GM20431 (cell line): ENCODE measurements around the gene WWP2.
"Not testable (repeated sequence)": the region's sequence is repeated elsewhere in the genome, so short reads cannot be mapped to it uniquely, and the experiment has no call there.

Experiments used
- in situ Hi-C: fragments of 300-500 bp; cut with MseI, MboI; formaldehyde crosslinking; loops from one replicate; pipeline ENCODE4 v1.15.0; 2020; ENCODE audit warnings: low sequenced_read_pairs; ENCODE audit not compliant: unreplicated experiment

Gene WWP2

DNA sequence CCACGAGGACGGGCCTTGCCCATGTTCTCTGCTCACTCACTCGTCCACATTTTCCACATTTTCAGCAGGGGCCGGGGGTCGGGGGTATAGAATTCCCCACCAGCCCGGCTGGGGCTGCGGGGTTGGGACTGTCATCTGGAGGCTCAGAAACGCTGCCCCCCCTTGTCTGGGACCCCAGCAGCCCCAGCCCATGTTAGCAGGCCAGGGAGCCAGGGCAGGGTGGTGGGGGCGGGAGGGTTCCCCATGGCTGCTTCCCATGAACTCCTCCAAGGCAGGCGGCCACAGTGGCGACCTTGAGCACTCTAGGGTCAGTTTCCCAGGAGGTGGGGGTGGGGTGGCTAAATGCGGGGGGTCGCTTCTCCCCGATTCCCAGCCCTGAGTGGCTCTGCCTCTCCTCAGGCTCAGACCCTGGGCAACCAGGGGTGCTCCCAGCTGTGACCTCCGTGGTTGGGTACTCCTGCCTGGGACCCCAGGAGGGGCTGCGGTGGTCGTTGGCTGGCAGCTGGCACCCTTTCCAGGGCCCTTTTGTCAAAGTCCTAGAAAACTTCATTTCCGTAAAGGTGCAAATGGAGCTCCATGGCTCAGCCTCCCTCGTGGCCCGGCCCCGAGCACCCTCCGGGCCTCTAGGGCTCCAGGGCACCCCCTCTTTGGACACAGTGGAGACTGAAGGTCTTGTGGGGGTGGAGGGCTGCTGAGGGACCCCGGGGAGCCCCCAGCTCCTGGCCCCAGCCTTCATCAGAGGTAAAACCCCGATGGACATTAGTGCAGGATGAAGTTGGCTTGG lies 190.6 kb downstream of the WWP2 start:
- in situ Hi-C loops = not testable (repeated sequence)

DNA sequence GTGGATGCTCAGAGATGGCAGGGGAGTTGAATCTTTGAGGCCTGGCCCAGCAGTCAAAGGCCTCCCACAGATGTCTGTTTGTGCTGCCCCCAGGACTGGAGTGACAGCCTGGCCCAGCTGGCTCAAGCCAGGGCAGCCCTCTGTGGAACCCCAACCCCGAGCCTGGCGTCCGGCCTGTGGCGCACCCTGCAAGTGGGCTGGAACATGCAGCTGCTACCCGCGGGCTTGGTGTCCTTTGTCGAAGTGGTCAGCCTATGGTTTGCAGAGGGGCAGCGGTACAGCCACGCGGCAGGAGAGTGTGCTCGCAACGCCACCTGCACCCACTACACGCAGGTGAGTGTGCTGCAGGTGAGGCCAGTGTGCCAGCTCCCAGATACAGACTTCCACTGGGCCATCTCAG lies 192.1 kb downstream of the WWP2 start:
- in situ Hi-C loops = not testable (repeated sequence)

DNA sequence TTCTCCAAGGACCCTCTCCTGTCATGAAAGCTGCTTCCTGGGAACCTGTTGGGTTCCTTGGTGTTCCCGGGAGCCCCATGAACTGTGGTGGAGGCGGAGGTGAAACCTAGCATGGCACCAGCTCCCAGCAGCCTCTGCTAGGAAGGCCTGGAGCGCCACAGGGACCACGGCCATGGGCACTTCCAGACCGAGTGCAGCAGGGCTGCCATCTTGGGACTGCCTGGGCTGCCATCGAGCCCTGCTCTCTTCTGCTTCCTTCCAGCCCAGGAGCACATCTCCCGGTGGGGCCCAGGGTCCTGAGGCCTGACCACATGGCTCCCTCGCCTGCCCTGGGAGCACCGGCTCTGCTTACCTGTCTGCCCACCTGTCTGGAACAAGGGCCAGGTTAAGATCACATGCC lies 201.2 kb downstream of the WWP2 start:
- in situ Hi-C loops = not testable (repeated sequence)

DNA sequence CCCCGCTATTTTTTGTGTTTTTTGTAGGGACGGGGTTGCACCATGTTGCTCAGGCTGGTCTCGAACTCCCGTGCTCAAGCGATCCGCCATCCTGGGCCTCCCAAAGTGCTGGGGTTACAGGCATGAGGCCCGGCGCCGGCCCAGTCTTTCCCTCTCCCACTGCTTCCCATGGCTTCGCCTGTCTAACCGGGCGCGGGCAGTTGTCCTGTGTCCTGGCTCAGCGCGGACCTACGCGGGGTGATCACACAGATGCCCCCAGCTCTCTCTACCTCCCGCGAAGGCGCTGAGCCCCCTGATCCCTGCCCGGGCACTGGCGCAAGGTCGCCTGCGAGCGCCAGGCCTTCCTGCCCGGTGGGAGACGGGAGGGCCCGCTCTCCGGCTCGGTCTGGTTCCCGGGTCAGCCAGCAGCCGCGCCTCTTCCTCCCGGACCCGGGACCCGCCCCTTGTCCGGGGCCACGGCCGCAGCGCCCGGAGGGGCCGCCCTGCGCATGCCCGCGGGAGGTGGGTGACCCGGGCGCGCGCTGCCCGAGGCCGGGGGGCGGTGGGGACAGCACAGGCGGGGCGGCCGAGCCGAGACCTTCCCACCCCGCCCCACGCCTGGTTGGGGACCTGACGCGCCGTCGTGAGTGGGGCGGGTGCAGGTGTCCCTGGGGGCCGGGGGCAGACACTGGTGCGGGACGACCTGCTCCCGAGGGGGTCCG lies 203.0 kb downstream of the WWP2 start:
- in situ Hi-C loops = not testable (repeated sequence)

DNA sequence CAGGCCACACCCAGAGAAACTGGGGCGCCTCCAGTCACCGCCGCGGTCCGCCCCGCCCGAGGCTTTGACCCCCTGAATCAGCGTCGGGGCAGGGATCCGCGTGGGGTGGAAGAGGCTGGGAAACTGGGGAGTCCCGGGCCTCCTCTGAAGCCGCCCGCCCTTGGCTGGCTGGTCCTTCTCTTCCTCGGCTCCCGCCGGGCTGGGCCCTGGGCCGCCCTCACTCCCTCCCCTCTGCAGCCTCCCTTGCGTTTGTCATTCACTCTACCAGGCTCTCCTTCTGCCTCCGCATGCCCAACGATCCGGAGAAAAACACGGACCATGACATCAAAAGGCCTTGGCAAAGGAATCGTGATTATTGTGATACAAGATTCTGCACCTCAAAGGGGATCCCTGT lies 203.5 kb downstream of the WWP2 start:
- in situ Hi-C loops = not testable (repeated sequence)

DNA sequence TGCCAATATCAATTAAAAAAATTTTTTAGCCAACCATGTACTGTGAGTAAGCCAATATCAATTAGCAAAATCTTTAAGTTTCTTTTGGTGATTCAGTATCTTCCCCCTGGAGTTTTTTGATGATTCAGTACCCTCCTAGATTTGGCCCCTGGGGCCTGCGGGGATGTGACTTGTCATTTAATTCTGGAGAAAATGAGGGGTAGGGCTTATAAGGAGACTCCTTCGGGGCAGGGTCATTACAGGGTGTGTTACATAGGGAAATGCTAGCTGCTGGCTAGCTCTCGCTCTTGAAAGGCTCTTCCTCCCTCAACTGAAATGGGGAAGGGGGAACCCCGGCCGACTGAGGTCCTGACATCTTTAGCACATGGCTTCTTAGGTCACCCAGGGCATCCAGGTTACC lies 205.6 kb downstream of the WWP2 start:
- in situ Hi-C loops = not testable (repeated sequence)

DNA sequence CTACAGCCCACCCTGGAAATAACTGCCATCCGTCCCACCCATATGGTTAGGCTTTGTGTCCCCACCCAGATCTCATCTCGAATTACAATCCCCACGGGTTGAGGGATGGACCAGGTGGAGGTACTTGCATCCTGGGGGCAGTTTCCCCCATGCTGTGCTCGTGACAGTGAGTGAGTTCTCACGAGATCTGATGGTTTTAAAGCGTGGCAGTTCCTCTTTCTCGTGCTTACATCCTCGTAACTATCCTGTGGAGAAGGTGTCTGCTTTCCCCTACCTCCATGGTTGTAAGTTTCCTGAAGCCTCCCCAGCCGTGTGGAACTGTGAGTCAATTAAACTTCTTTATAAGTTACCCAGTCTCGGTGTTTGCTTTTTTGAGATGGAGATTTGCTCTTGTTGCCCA lies 206.0 kb downstream of the WWP2 start:
- in situ Hi-C loops = not testable (repeated sequence)

DNA sequence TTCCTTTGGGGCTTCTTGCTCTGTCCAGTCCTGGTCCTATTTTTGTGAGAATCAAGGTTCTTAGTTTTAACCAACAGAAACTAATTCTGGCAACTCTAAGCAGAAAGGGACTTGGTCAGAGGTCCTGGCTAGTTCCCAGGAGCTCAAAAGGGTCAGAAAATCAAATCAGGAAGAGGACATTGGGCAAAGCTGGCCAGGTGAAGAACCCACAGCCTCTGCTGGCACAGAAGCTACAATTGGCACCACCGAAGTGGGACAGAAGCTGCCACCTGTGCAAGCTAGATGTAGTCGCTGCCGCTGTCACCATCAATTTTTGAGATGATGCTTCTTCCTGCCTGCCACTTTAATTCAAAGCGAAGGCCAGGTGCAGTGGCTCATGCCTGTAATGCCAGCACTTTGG lies 207.5 kb downstream of the WWP2 start:
- in situ Hi-C loops = not testable (repeated sequence)

DNA sequence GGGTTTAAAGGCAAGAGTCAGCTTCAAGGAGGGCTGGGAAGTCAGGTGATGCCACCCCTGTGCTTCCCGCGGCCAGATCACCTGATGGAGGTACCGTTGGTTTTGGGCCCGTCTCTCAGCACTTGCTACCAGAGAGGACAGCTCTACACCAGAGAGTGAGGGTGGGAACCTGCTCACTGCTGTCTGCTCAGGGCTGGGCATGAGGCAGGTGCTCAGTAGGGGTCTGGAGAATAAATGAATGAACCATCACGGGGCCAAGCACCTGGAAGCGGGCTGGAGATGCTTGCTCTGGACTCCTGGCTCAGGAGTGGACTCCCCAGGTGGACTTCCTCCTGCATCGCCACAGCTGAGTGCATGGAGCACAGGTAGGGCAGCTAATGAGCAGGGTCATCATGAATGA lies 210.0 kb downstream of the WWP2 start:
- in situ Hi-C loops = not testable (repeated sequence)

DNA sequence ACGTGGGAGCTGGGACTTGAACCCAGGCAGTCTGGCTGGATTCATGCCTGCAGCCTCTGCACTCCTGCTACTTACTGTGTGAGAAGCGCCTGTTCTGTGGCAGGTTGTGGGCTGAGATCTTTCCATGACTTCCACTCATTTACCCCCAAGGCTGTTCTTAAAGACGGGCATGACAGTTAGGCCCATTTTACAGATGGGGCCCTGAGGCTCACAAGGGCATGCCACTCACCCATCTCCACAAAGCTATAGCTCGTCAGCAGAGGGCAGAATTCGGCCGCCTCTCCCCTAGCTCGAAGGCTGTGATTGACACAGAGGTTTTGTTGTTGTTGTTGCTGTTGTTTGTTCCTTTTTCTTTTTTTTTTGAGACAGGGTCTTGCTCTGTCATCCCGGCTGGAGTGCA lies 210.8 kb downstream of the WWP2 start:
- in situ Hi-C loops = not testable (repeated sequence)

DNA sequence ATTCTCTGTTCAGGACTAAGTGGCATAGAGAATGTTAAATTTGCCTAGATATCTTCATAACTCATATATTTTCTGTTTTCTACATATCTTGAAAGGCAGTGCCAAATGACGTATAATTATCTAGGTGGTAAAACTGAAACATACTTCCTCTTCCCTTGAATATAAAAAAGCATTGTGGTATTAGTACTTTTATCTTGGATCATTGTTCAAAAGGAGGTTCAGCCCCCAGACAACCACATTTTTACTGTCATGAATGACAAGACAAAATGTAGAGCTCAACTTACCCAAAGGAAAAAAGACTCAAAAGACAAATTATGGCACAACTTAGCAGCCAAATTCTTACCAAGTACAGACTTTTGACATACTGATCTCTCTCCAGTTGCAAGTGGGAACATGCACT lies 223.1 kb downstream of the WWP2 start:
- in situ Hi-C loops = not testable (repeated sequence)
